T-helper 2 cell (primary cell): ENCODE results near the gene RGS2.
A peak's percentile ranks its signal among the peaks of the same experiment; 100 is the strongest.

ENCODE experiments used
- DNase-seq, 5 experiments: peaks; one replicate each; pipeline versions ENCODE4 v3.0.0 to v3.0.0-alpha.2; 2012 to 2022

RGS2 gene

DNA sequence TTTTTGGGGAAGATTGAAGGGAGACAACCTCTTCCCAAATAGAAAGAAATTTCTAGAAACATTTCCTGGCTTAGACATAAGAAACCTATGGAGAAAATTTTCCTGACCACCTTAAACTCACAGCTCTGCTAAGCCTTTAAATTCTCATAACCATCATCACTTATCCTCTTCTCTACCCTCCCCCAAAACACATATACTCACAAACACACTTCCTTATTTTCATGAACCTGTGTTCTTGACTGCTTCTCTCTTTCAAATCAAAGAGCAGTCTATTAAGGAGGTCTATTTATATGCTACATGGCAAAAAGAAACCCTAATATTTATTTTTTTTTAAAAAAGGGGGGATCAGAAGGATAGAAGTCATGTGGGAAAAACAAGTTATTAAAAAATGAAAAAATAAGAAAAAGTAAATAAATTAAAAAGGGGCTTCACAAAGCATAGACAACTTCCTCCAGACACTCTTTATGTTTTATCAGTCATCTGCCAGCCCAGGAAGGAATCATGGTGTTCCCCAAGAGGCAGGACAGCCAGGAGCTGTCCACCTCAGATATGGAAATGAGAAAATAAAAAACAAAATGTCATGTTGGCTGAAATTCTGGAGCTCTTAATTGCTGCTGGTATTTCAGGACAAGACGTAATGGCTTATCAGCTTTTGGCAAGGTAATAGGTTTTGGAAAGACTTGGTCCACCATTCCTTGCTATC, 12.8 kb upstream of the RGS2 start:
- DNase-seq: no peak

GRCh38 chr1:192797143-192797542, 11.7 kb upstream of the RGS2 start:
- DNase-seq: no peak

DNA sequence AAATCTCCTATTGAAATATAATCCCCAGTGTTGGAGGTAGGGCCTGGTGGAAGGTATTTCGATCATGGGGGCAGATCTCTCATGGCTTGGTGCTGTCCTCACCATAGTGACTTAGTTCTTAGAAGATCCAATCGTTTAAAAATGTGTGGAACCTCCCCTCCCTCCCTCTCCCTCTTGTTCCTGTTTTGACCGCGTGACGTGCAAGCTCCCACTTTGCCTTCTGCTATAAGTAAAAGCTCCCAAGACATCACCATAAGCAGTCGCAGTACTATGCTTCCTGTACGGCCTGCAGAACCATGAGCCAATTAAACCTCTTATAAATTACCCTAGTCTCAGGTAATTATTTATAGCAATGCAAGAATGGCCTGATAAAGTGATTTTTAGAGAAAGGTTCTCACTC, 10.9 kb upstream of the RGS2 start:
- no peak for DNase-seq

DNA sequence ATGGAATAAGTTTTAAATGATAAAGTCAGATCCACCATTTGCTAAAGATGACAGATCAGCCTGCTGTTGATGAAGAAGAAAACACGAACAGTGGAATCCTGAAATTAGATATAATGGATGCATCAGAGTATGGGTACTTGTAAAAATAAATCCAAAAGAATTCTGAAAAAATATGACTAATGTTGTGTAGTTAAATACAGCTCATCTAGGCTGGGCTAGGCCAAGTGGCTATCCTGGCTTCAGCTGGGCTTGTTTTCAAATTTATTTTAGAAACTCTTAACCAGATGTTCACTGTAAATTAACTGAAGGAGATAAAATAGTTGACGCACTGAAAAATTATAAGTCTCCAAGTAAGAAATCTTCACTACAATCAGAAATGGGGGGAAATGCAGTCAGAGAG, 7.4 kb upstream of the RGS2 start:
- DNase-seq: no peak

GRCh38 chr1:192802406-192802805, 6.4 kb upstream of the RGS2 start:
- no peak for DNase-seq

DNA sequence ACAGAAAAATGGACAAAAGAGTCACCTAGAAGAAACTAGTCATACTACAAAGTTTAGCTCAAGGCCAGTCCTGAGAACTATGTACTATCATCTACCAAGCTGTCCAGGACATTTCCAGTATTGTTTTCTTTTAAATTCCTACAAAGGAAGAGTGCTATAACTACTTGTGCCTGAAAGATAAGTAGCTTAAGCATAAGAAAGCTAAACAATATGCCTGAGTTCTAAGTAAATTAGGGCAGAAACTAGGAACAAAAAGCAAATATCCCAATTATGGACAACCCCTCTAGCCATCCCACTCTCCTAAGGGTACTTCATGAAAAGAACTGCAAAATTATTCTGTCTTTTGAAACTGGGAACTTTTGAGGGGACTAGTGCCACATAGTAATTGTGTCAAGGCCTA, 5.3 kb upstream of the RGS2 start:
- no peak for DNase-seq

GRCh38 chr1:192805832-192806323, 3.0 kb upstream of the RGS2 start:
- peak in 2 of 5 experiments; percentile 78 to 95 for DNase-seq

DNA sequence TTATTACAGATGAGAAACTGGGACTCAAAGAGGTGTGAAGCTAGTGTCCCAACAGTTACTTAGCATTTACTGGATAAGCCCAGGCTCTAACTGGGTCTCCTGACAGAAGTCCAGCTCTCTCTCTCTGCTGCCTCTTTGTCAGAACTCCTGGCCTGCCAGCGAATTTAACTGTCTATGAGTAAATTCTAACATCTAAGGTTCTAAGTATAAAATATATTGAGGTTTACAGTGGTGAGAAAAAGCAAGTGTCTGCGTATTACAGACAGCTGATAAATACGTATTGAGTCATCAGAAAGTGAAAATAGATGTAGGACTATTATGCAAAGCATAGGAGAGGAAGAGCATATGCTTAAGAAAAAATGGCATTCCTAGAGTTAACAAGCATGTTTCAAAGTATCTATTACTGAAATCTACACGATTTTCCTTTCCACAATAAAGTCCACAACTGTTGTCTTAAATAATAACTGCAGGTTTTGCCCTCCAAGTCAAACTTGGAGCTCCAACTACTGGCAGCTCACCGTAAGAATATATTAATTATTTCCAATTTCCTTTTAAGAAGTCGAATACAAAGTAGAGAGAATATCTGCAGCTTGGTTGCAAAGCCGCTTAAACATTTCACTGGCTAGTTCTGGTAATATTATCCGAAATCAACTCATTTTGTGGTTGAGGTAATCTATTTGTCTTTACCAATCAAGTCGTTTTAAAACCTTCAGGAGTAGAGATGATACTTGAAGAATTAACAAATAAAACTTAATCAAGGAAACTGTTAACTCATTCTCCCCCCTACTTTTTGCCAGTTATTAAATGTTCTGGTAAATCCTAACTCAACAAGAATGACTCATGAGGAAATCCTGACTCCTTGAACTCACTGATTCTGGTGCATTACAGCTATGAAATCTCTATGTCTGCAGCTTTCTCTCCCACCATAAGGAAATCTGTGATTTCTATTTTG, 1.4 kb upstream of the RGS2 start:
- DNase-seq: peak in 2 of 5 experiments; percentile 34 to 69

- DNase-seq: peak in 1 of 5 experiments; percentile 14
Observed at GRCh38 chr1:192808163-192808517, 699 bp upstream of the RGS2 start.

DNA sequence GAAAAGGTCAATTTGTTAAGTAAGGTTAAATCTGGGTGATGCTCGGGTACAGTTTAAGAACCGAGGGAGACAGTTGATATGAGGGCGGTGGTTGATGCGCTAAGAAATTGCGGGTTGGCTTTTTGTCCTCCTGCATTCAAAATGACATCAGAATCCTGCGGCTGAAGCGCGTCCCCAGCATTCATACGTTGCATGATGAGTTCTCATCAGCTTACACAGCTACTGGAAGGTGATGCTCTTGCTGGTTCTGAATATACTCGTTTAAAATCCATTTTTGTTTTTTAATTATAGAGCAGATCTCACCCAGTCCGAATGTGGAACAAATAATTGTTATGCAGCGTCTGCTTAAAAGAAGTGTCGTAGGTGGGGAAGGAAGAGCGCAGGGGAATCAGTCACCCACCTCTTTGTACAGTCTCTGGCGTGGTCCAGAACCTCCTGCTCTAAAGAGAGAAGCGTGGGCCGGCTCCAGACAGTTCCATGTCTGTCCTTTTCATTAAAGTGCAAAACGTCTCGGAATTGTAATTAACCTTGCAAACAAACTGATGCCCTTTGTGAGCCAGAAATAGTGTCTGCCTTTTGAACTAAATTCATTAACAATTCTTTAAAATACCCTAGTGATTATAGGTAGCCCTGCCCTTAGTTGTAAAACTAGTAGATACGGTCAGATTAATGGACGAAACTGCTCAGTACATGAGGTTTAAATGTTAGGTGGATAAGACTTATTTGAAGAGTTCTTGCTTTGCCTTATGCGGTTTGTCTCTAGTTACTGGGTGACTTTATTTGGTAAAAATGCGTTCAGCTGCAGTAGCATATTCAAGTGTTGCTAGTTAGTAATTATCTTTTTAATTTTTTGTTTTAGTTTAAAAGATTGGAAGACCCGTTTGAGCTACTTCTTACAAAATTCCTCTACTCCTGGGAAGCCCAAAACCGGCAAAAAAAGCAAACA, 741 bp downstream of the RGS2 start:
- DNase-seq: peak in 4 of 5 experiments; percentile 8 to 87 (median 42)

- no peak for DNase-seq
Observed at GRCh38 chr1:192810253-192810880, 1.5 kb downstream of the RGS2 start.

- no peak for DNase-seq
Observed at GRCh38 chr1:192811006-192811405, 2.2 kb downstream of the RGS2 start.

GRCh38 chr1:192811594-192812239, 2.9 kb downstream of the RGS2 start:
- DNase-seq: no peak

DNA sequence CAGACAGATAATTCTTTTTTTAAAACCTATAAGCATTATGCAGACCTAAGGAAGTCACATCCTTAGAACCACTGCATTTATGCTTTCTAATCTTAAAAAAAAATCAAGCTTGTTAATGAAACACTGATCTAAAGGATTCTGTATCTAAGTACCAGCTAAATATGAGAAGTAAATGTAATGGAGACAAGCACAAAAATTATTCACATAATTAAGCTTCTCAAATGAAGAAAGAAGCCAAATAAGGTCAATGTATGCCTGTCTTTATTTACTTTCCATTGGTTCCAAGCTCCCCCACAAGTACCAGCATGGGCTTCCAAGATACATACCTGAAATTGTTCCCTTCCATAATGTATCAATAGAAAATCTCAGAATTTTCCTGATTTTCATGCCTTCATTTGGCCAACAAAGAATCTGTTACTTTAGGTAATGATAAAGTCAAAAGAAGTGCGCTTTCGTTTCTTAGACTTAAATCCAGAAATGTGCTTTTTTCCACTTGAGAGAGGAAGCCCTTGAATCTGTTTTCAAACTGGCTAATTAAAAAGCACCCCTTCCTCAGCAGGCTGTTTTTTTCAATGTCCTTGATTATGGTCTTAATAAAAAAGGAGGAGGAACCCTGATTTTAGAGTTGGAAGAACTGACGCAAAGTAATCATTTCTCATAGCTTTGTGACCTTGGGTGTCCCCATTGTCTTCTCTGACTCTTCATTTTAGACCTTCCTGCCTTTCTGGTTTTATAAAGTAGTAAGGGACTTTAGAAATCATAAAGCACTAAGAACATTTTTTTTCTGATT, 3.8 kb downstream of the RGS2 start:
- no peak for DNase-seq

DNA sequence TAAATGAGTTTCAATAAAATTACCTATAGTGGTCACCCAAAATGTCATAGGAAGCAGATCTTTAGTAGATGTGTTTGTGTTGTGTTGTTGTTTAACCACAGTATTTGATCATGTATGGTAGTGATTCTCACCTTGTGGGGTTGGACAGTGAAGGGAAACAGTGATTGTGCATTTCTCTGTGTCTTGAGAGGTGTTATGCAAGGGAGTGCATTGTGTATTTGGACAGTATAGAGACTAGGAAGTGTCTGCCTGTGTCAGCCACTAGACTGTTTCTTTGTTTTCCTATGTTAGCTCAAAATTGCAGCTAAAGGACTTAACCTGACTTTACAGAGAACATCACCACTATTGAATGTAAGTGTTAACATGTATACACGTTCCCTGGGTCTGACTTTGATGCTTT, 6.0 kb downstream of the RGS2 start:
- no peak for DNase-seq

- no peak for DNase-seq
Observed at GRCh38 chr1:192817246-192817645, 8.4 kb downstream of the RGS2 start.

DNA sequence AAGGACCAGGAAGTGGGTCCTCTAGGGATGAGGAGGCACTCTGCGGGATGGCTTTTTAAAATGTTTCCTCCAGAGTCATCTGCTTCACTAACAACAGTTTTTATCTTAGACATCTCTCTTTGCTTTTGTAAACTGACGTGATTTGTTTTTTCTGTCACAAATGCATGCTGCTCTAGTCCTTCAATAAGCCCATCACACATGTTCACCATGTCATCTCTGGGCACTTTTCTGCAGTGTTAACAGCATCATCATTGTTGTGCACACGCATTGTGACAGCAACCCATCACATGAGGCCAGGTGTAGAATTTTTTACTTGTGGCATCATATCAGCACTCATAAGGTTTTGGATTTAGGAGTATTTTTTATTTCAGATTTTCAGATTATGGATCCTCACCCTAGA, 12.5 kb downstream of the RGS2 start:
- no peak for DNase-seq

DNA sequence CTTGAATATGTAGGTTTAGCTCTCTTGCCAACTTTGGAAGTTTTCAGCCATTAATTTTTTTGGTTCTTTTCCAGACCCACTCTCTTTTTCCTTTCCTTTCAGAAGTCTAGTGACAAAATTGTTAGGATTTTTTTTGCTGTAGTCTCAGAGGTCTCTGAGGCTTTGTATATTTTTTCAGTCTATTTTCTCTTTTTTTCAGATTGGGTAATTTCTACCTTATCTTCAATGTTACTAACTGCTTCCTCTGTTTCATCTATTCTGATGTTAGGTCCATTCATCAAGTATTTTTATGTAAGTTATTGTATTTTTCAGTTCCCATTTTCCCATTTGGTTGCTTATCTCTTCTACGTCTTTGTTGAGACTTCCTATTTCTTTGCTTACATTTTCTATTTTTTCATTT, 15.7 kb downstream of the RGS2 start:
- DNase-seq: no peak

GRCh38 chr1:192826791-192827546, 18.1 kb downstream of the RGS2 start:
- DNase-seq: no peak
